GM18867 (cell line): ENCODE results near the gene C18orf32.
"Not testable (repeated sequence)": the region's sequence is repeated elsewhere in the genome, so short reads cannot be mapped to it uniquely, and the experiment has no call there.

Source experiments
- ATAC-seq: cut with Tn5 transposase; IDR thresholded peaks from one replicate; pipeline ENCODE4 v1.9.1; 2021; ENCODE audit warnings: mild to moderate bottlenecking, moderate library complexity; ENCODE audit not compliant: unreplicated experiment

Gene C18orf32

GRCh38 chr18:49503931-49504330 is 16.9 kb upstream of the C18orf32 start:
- no peak for ATAC-seq

- ATAC-seq, result no peak
Observed at GRCh38 chr18:49500201-49500921, 13.3 kb upstream of the C18orf32 start.

- no peak for ATAC-seq
Observed at GRCh38 chr18:49499046-49499637, 12.1 kb upstream of the C18orf32 start.

- ATAC-seq, result no peak
Observed at GRCh38 chr18:49495480-49495879, 8.4 kb upstream of the C18orf32 start.

GRCh38 chr18:49495076-49495475 is 8.0 kb upstream of the C18orf32 start:
- no peak for ATAC-seq

- ATAC-seq, result no peak
Observed at GRCh38 chr18:49494660-49495059, 7.6 kb upstream of the C18orf32 start.

- ATAC-seq, result no peak
Observed at GRCh38 chr18:49492694-49493033, 5.6 kb upstream of the C18orf32 start.

GRCh38 chr18:49491857-49492693 is 5.0 kb upstream of the C18orf32 start, which contains the start of gene RPL17:
Gene RPL17, minus strand, starts transcription at chr18:49492465.
- peak; percentile 75 for ATAC-seq

GRCh38 chr18:49491534-49491856 is 4.5 kb upstream of the C18orf32 start:
- ATAC-seq, result no peak

GRCh38 chr18:49490246-49490762 is 3.3 kb upstream of the C18orf32 start:
- ATAC-seq, result no peak

GRCh38 chr18:49487711-49488310 is 777 bp upstream of the C18orf32 start:
- ATAC-seq, result no peak

GRCh38 chr18:49486606-49486952 is 455 bp downstream of the C18orf32 start:
- no peak for ATAC-seq

GRCh38 chr18:49486134-49486533 is 900 bp downstream of the C18orf32 start:
- ATAC-seq, result no peak

- no peak for ATAC-seq
Observed at GRCh38 chr18:49483198-49483597, 3.8 kb downstream of the C18orf32 start.

GRCh38 chr18:49481907-49482306 is 5.1 kb downstream of the C18orf32 start:
- ATAC-seq, result no peak

GRCh38 chr18:49481317-49481716 is 5.7 kb downstream of the C18orf32 start:
- no peak for ATAC-seq

GRCh38 chr18:49479381-49480137 is 7.5 kb downstream of the C18orf32 start:
- ATAC-seq, result no peak

- no peak for ATAC-seq
Observed at GRCh38 chr18:49476664-49477411, 10.2 kb downstream of the C18orf32 start.

- not testable (repeated sequence) for ATAC-seq
Observed at GRCh38 chr18:49474935-49475334, 12.1 kb downstream of the C18orf32 start.

GRCh38 chr18:49473721-49474120 is 13.3 kb downstream of the C18orf32 start:
- ATAC-seq, result no peak
